ENCODE measurements around the gene HDGF. TPM values are rescaled to one million over a fixed set of nuclear protein-coding genes. Genes with fewer than 3 reads are reported as not detected.

Gene HDGF
- total and polyA plus RNA-seq, 7 experiments from 2014 or later = 25.0 to 224 (median 90.9) TPM

DNA sequence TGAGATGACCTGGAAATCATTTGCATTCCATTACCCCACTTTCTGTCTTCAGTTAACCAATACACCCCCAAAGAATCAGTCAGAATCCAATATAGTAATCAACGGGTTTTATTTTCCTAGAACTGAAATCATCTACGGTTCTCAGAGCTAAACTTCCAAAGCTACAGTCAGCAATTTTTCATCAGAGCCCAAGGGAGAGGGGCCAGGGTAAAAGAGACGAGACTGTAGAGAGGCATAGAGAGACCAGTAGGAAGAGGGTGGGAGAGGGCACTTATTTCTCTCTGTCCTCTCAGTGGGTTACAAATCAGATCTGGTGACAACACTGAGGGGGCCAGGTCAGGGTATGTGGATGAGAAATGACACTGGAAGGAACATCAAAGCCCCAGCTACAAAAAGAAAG is 9.5 kb downstream of the HDGF start:
- H3K27ac ChIP-seq (ENCODE audit: low read depth, low read length) = peak overlapping the region; percentile 90
- peaks cover 0 to 1% (median 0%) of the 10 kb centered on the region in 11 donors for H3K9me3 Mint-ChIP-seq
- no peaks in the 10 kb centered on the region for H3K9me3 ChIP-seq (ENCODE audit: control insufficient read depth in 2 of 3, low read length in 3 of 3)
- H3K4me3 ChIP-seq (ENCODE audit: low read length) = no peak overlapping the region
- ATAC-seq (no peak), DNase-seq (no peak)
- no peaks in the 10 kb centered on the region for H3K27me3 Mint-ChIP-seq
- H3K4me3 Mint-ChIP-seq = peak overlapping the region; percentile 52 to 99 (median 96)
- peak overlapping the region; percentile 86 to 99 (median 98) for H3K27ac Mint-ChIP-seq
- POLR2A ChIA-PET = interaction anchor here (1.4 to 4.6 kb wide), 6 partner anchors 9 to 36 kb away, joined by 5 to 77 read pairs (median 30); partner anchors contain the start of genes CRABP2, HDGF, ISG20L2 and METTL25B
- H3K36me3 ChIP-seq (ENCODE audit: control insufficient read depth in 2 of 3, insufficient read depth in 3 of 3, low read length in 3 of 3) = peaks cover 0 to 49% (median 13%) of the 10 kb centered on the region in 3 experiments
- intact Hi-C loops (cut with micrococcal nuclease) = loop anchor here (5.0 to 10.0 kb wide), 2 partner anchors 393 to 550 kb away; partner anchors contain the start of genes ETV3 (in 1 of the 2) and SLC25A44 (in 1 of the 2)
- peaks cover 4 to 30% (median 18%) of the 10 kb centered on the region in 5 donors for H3K36me3 Mint-ChIP-seq
- CTCF ChIA-PET = interaction anchor here (1.9 kb wide), 1 partner anchor 14 kb away, joined by 10 read pairs; the partner anchor contains the start of genes ISG20L2 and METTL25B
- H3K4me1 Mint-ChIP-seq = peaks cover 33 to 59% (median 50%) of the 10 kb centered on the region in 7 donors
- H3K4me1 ChIP-seq (ENCODE audit: control insufficient read depth in 2 of 2, insufficient read depth in 2 of 2, low read length in 2 of 2) = peaks cover 24 to 27% of the 10 kb centered on the region in 2 donors
- no peaks in the 10 kb centered on the region for H3K27me3 ChIP-seq (ENCODE audit: control insufficient read depth in 2 of 2, insufficient read depth in 2 of 2, low read length in 2 of 2)

DNA sequence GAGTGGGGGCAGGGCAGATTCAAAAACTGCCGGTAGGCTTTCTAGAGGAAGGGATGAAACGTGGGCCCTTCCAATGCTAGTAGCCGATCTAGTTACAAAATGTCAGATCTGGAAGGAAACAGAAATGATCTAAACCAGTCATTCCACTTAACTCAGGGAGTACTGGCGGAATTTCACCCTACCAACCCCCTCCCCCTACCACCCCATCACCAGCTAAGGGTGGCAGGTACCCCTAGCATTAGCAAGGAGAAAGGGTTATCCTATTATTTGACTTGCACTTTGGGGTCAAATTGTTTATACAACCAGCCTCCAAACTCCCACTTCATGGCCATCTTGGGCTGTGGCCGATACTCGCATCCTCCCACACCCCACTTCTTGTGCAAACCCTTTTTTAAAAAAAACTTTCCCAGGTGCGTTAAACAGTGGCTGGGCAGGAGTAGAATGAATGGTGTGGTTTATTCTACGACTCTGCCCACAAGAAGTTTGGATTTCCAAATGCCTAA is 9.9 kb downstream of the HDGF start:
- Histone ChIP-seq H3K27me3 (ENCODE audit: control insufficient read depth in 2 of 2, insufficient read depth in 2 of 2, low read length in 2 of 2) (no peaks in the 10 kb centered on the region), H3K36me3 (ENCODE audit: control insufficient read depth in 2 of 3, insufficient read depth in 3 of 3, low read length in 3 of 3) (peaks cover 0 to 53% (median 13%) of the 10 kb centered on the region in 3 experiments), H3K9me3 (ENCODE audit: control insufficient read depth in 2 of 3, low read length in 3 of 3) (no peaks in the 10 kb centered on the region), H3K4me3 (ENCODE audit: low read length) (peak overlapping the region; percentile 51), H3K27ac (ENCODE audit: low read depth, low read length) (peak overlapping the region; percentile 90), H3K4me1 (ENCODE audit: control insufficient read depth in 2 of 2, insufficient read depth in 2 of 2, low read length in 2 of 2) (peaks cover 23 to 24% of the 10 kb centered on the region in 2 donors)
- intact Hi-C loops (cut with micrococcal nuclease) = loop anchor here (1.0 to 10.0 kb wide), 12 partner anchors 10 to 687 kb away; partner anchors contain the start of genes HDGF (in 2 of the 2), ISG20L2 (in 2 of the 2), METTL25B (in 2 of the 2) and PRCC (in 2 of the 2)
- CTCF ChIA-PET = interaction anchor here (0.6 to 1.9 kb wide), 9 partner anchors 11 to 150 kb away, joined by 3 to 10 read pairs (median 3); partner anchors contain the start of genes ISG20L2, METTL25B and PRCC
- Mint-ChIP-seq H3K9me3 (peaks cover 0 to 1% (median 0%) of the 10 kb centered on the region in 11 donors), H3K36me3 (peaks cover 4 to 30% (median 18%) of the 10 kb centered on the region in 5 donors), H3K27ac (peak overlapping the region; percentile 86 to 99 (median 98)), H3K4me3 (peak overlapping the region; percentile 94 to 99 (median 98)), H3K27me3 (no peaks in the 10 kb centered on the region), H3K4me1 (peaks cover 29 to 55% (median 46%) of the 10 kb centered on the region in 7 donors)
- DNase-seq = no peak
- no peak for ATAC-seq
- POLR2A ChIA-PET = interaction anchor here (0.6 to 4.6 kb wide), 17 partner anchors 10 to 529 kb away, joined by 3 to 77 read pairs (median 4); partner anchors contain the start of genes CRABP2, GPATCH4, HDGF and ISG20L2

DNA sequence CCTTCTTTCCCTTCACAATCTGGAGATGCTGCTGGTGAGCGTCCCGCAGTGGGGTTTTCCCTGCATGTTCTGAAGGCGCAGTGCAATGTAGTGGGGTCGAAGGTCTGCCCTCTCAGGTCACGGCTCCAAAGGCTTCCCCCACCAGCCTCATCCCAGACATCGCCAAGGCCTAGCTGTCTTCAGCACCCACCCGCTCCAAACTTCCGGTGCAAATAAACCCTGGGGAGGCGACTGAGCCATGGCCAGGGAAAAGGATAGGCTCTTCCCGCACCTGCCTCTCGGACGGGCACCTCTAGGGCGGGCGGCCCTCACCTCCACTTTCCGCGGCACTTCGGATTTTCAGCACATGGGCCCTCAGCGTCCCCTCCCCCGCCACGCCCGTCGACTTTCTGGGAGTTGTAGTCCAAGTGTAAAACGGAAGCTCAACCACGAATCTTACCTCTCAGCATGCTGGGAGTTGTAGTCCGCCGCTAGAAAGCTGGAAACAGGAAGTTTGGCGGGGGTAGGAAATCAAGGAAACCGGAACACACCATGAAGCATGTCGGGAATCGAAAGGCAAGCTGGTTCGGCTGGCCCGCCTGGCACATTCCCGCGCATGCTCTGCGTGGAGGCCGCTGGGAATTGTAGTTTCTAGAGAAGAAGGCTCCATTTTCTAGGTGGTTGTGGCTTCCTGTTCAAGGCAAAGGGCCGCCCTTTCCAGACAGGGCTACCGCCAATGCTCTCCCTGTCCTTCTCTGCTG is 10.6 kb downstream of the HDGF start, which contains the start of gene MRPL24:
Gene MRPL24, minus strand, starts transcription at position 348 of the 740 bp plus-strand sequence. CDS start 2,384 bp downstream, outside the sequence.
- H3K27me3 ChIP-seq (ENCODE audit: control insufficient read depth in 2 of 2, insufficient read depth in 2 of 2, low read length in 2 of 2) = no peaks in the 10 kb centered on the region
- peak; percentile 95 for ATAC-seq
- peak within 1 kb of the TSS; percentile 79 for H3K4me3 ChIP-seq (ENCODE audit: low read length)
- Mint-ChIP-seq H3K27me3 (no peaks in the 10 kb centered on the region), H3K27ac (peak within 1 kb of the TSS; percentile 86 to 99 (median 98)), H3K4me3 (peak within 1 kb of the TSS; percentile 94 to 99 (median 98)), H3K9me3 (peaks cover 0 to 1% (median 0%) of the 10 kb centered on the region in 11 donors), H3K4me1 (peaks cover 23 to 49% (median 40%) of the 10 kb centered on the region in 7 donors), H3K36me3 (peaks cover 2 to 29% (median 18%) of the 10 kb centered on the region in 5 donors)
- POLR2A ChIA-PET = interaction anchor here (0.6 to 4.6 kb wide), 17 partner anchors 10 to 528 kb away, joined by 3 to 77 read pairs (median 4); partner anchors contain the start of genes CRABP2, GPATCH4, HDGF and ISG20L2
- DNase-seq = peak; percentile 84 to 99 (median 98)
- intact Hi-C loops (cut with micrococcal nuclease) = loop anchor here (1.0 to 10.0 kb wide), 12 partner anchors 10 to 686 kb away; partner anchors contain the start of genes HDGF (in 2 of the 2), ISG20L2 (in 2 of the 2), METTL25B (in 2 of the 2) and PRCC (in 2 of the 2)
- CTCF ChIA-PET = interaction anchor here (0.6 to 1.9 kb wide), 9 partner anchors 12 to 150 kb away, joined by 3 to 10 read pairs (median 3); partner anchors contain the start of genes ISG20L2, METTL25B and PRCC
- H3K36me3 ChIP-seq (ENCODE audit: control insufficient read depth in 2 of 3, insufficient read depth in 3 of 3, low read length in 3 of 3) = peaks cover 0 to 57% (median 13%) of the 10 kb centered on the region in 3 experiments
- no peaks in the 10 kb centered on the region for H3K9me3 ChIP-seq (ENCODE audit: control insufficient read depth in 2 of 3, low read length in 3 of 3)
- H3K27ac ChIP-seq (ENCODE audit: low read depth, low read length) = peak within 1 kb of the TSS; percentile 90
- peaks cover 17 to 20% of the 10 kb centered on the region in 2 donors for H3K4me1 ChIP-seq (ENCODE audit: control insufficient read depth in 2 of 2, insufficient read depth in 2 of 2, low read length in 2 of 2)

- Histone ChIP-seq H3K36me3 (ENCODE audit: control insufficient read depth in 2 of 3, insufficient read depth in 3 of 3, low read length in 3 of 3) (peaks cover 0 to 55% (median 11%) of the 10 kb centered on the region in 3 experiments), H3K4me1 (ENCODE audit: control insufficient read depth in 2 of 2, insufficient read depth in 2 of 2, low read length in 2 of 2) (peaks cover 16 to 20% of the 10 kb centered on the region in 2 donors), H3K27ac (ENCODE audit: low read depth, low read length) (peak overlapping the region; percentile 90), H3K9me3 (ENCODE audit: control insufficient read depth in 2 of 3, low read length in 3 of 3) (no peaks in the 10 kb centered on the region), H3K27me3 (ENCODE audit: control insufficient read depth in 2 of 2, insufficient read depth in 2 of 2, low read length in 2 of 2) (no peaks in the 10 kb centered on the region), H3K4me3 (ENCODE audit: low read length) (peak overlapping the region; percentile 79)
- Mint-ChIP-seq H3K9me3 (peaks cover 0 to 1% (median 0%) of the 10 kb centered on the region in 11 donors), H3K27me3 (no peaks in the 10 kb centered on the region), H3K4me3 (peak overlapping the region; percentile 94 to 99 (median 98)), H3K27ac (peak overlapping the region; percentile 86 to 99 (median 98)), H3K36me3 (peaks cover 0 to 23% (median 18%) of the 10 kb centered on the region in 5 donors), H3K4me1 (peaks cover 19 to 44% (median 33%) of the 10 kb centered on the region in 7 donors)
- intact Hi-C loops (cut with micrococcal nuclease) = loop anchor here (2.0 to 10.0 kb wide), 5 partner anchors 395 to 685 kb away; partner anchors contain the start of genes CCT3 (in 1 of the 2), ETV3 (in 1 of the 2), LAMTOR2 (in 1 of the 2) and PMF1 (in 1 of the 2)
- ChIA-PET CTCF (interaction anchor here (0.7 to 1.9 kb wide), 3 partner anchors 12 to 219 kb away, joined by 4 to 10 read pairs (median 6); partner anchors contain the start of genes ISG20L2, METTL25B and PRCC), POLR2A (interaction anchor here (1.0 to 4.6 kb wide), 8 partner anchors 11 to 78 kb away, joined by 3 to 77 read pairs (median 8); partner anchors contain the start of genes CRABP2, HDGF, ISG20L2 and METTL25B)
- ATAC-seq (no peak), DNase-seq (no peak)
Measured at GRCh38 chr1:156740237-156740740, 11.2 kb downstream of the HDGF start.

- H3K9me3 Mint-ChIP-seq = peaks cover 0 to 1% (median 0%) of the 10 kb centered on the region in 11 donors
- Histone ChIP-seq H3K36me3 (ENCODE audit: control insufficient read depth in 2 of 3, insufficient read depth in 3 of 3, low read length in 3 of 3) (peaks cover 0 to 44% (median 8%) of the 10 kb centered on the region in 3 experiments), H3K4me3 (ENCODE audit: low read length) (no peak overlapping the region), H3K27me3 (ENCODE audit: control insufficient read depth in 2 of 2, insufficient read depth in 2 of 2, low read length in 2 of 2) (no peaks in the 10 kb centered on the region), H3K4me1 (ENCODE audit: control insufficient read depth in 2 of 2, insufficient read depth in 2 of 2, low read length in 2 of 2) (peaks cover 16 to 20% of the 10 kb centered on the region in 2 donors), H3K9me3 (ENCODE audit: control insufficient read depth in 2 of 3, low read length in 3 of 3) (no peaks in the 10 kb centered on the region), H3K27ac (ENCODE audit: low read depth, low read length) (peak overlapping the region; percentile 51)
- no peak for DNase-seq
- peaks cover 0 to 21% (median 13%) of the 10 kb centered on the region in 5 donors for H3K36me3 Mint-ChIP-seq
- CTCF ChIA-PET = interaction anchor here (1.3 kb wide), 1 partner anchor 10 kb away, joined by 3 read pairs; the partner anchor contains the start of genes ISG20L2 and METTL25B
- peak overlapping the region in 7 of 10 donors; percentile 0 to 58 (median 39) for H3K4me3 Mint-ChIP-seq
- peak overlapping the region in 8 of 9 donors; percentile 18 to 84 (median 37) for H3K27ac Mint-ChIP-seq
- H3K4me1 Mint-ChIP-seq = peaks cover 19 to 36% (median 31%) of the 10 kb centered on the region in 7 donors
- intact Hi-C loops (cut with micrococcal nuclease) = no loop called here
- ATAC-seq = no peak
- no peaks in the 10 kb centered on the region for H3K27me3 Mint-ChIP-seq
- POLR2A ChIA-PET = interaction anchor here (0.6 to 4.6 kb wide), 4 partner anchors 11 to 241 kb away, joined by 3 to 77 read pairs (median 5); partner anchors contain the start of genes ISG20L2, METTL25B and PRCC
Measured at GRCh38 chr1:156738916-156739315, 12.6 kb downstream of the HDGF start.

All from naive thymus-derived CD4-positive, alpha-beta T cell (primary cell).